HG03565 (cell line): ENCODE data around the gene FOXO1.

ENCODE experiments used
- ATAC-seq: cut with Tn5 transposase; IDR thresholded peaks from one replicate; pipeline ENCODE4 v1.9.1; 2021; ENCODE audit warnings: mild to moderate bottlenecking, moderate library complexity; ENCODE audit not compliant: unreplicated experiment

Gene FOXO1

DNA sequence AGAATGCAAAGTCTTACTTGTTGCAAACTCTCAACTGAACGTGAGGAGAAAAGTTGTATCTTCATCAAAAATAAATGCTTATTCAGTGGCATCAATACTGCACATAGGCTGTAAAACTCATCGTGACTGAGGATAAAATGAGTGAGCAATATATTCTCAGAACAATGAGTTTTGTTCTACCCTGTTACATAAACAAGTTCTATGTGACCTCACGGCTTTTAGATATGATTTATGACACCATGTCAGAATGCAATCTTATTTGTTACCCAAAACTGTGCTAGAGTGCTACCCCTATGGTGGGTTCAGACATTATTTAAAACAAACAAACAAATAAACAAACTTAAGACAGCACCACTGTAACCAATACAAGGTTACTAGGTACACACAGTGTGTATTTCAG, 55.4 kb downstream of the FOXO1 start:
- no peak for ATAC-seq

DNA sequence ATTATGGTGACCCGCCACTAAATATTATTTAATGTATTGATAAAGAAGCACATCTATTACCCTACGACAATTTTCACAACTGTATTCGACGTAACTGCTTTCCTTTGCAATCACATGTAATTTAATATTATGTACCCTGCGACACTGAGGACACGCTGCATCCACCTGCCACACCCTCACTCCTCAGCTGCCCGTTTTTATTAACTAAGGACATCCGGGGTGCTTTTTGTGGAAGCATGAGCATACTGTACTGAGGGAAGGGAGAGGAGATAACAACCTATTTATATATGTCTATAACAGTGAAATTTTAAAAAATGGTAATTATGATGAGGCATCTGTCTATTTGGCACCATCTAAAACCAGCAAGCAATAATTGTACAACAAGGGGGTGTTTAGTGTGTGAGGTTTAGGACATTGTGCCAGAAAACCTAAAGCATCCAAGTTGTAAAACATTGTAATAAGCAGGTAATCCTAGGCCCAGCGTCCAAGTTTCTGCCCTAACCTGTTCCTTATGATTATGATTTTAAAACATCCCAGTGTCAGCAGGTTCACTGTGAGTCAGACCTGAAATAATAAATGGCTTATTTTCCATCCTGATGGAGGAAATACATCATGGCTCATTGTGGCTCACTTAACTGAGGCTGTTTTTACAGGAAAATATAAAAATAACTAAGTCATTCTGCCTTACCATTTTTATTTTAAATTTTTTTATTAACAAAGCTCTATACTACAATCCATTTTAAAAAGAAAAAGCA, 56.3 kb downstream of the FOXO1 start:
- ATAC-seq = no peak

DNA sequence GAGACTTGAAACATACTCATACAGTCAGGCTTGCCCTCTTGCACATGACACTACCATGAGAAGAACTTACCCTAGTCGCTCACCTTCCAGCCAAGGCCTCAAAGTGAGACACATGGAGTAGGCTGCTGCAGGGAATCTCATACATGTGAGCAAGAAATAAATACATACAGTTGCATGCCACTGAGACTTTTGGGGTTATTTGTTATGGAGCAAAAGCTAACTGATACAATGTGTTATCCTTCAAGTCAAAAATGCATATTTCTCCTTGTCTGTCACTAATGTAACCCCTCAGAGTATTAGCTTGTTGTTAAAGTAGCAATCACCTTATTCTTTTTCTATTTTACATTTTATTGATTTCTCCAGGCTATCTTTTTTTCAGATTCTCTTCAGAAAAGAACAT, 58.1 kb downstream of the FOXO1 start:
- no peak for ATAC-seq

DNA sequence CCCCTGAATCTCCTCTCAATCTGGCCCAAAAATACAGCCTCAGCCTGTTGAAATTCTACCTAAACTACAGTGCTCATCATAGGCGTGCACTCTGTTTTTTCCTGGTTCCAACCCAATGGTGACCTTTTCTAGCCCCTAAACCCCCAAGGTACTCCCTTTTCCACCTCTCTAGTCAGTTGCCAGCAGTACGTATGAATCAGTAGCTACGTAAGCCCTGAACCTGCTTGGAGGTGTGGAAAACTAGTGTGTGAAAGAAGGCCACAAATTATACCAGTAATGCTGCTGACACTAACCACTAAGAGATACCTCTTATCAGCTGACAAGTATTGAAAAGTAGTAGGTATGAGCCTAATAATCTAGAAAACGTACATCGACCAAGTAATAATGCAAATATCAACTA, 60.9 kb downstream of the FOXO1 start:
- ATAC-seq = no peak

DNA sequence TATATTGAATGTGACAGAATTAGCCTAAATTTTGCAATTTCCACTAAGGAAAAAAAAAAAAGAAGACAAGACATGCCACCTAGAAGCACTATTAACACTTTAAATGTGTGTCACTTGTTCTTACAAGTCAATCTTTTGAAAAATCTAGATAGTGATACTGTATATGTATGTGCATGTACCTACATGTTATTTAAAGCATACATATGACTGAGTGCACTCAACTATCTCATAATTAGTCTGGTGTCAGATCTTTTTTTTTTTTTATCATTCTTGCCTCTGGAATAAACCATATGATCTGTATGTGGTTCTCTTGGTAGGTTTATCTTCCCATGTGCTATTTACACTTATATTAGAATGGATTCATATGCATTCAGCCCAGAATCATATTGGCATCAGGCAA, 62.3 kb downstream of the FOXO1 start:
- ATAC-seq = no peak

DNA sequence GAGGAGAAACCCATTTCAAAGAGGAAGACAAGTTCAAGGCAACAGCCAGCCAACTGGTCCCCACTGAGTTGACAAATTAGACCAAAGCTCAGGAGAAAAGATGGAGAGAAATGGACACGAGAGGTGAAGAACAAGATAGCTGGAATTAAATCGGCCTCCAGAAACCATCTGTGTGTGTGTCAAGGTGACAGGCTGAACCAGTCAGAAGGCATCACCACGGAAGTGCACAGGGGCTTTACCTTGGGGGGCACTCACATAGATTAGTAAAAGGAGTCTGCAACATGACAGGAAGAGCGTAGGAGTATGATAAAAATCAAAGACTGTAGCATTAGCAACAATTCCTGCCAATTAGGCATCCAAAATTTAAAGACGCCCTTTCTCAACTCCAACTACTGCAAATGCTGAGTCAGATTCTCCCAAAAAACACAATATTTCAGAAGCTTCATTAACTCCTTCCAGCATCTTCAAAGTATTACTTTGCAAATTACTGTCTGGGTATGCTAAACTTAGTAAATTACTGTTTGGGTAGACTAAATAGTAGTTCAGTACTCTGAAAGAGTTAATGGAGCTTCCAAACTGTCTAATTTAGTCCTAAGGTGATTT, 66.2 kb downstream of the FOXO1 start:
- ATAC-seq = no peak

DNA sequence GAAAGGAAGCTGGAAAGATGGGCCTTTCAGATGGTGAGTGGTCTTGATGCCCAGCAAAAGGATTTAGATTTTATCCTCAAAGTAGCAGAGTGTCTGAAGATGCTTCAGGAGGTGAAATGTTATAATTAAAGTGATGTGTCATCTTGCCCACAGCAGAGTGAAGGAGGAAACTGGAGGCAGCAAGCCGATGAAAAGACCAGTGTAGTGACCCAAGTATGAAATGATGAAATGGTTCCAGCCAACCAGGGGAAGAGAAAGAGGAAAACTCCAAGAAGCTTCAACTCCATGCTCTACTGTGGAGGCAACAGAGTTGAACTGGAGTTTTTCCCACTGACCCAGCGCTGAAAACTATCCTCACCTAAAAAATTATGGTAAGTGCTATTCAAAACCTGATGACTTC, 66.7 kb downstream of the FOXO1 start:
- no peak for ATAC-seq

DNA sequence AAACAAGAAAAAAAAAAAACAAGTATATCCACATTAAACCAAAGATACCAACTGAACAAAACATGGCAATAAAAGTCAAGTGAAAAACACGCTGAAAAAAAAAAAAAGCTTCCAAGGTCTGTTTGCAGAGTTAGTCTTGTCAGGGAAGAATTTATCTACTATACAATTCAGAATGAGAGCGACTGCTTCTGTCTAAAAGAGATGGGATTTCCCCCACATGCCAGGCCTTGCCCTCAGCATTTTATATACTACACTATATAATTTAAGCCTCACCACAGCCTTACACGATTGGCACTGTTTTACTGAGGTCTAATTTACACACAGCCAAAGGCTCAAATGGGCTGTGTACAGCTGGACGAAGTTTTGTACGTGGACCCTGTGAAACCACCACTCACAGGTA, 67.3 kb downstream of the FOXO1 start:
- ATAC-seq = no peak

DNA sequence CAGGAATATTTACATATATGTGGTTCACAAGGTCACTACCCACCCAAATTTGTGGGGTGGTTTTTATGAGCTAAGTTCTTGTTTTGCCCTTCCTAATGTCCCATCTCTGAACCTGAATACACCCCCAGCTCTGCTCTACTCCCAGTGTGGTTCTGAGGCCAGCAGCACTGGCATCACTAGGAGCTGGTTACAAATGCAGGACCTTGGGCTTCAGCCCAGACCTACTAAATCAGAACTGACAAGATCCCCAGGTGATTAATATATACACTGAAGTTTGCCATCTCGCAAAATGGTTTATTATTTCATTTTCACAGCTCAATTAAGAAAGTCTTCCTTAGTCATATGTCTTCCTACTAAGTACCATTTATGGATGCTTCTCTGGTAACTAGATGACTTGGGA, 67.9 kb downstream of the FOXO1 start:
- no peak for ATAC-seq

DNA sequence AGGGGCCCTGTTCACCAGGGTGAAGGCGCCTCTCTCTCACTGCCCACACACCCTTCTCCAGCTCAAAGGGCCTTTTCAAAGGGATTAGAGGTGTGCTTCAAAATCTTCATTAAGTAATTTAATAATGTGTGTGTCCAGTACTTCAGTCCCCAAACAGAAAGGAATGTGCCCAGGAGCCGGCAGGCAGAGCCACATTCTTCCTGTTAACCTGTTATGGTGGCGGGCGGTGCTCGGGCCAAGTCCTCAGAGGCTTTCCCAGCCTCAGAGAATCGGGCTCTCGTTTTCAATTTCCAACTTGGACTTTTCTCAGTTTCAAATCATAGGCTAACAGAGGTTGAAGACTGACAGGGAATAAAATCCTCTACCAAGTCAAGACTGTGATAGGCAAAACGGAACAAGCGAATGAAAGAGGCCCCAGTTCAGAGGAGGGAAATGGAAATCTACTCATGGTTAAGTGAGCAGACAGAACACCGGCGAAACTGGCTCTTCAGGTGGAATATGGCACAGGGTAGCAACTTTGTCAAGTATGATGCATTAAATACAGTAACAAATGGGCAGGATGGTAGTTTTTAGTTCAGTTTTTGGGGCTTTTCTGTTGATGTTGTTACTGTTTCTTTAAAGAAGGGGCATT, 68.6 kb downstream of the FOXO1 start:
- ATAC-seq = no peak

DNA sequence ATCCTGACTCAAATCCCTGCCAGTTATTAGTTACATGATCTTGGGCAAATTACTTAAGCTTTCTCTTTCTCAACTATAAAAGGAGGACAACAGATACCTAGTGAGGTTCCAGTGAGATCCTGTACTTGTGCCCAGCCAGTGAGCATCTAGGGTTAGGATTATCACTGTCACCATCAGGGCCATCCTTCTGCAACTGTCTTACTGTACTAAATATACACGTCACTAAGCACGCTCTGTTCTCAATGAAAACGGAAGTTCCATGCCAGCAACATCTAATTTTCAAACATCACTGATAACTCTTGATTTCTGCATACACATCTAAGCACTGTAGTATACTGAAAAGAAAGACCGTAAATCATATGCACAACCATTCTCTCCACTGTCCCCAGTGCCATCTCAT, 70.0 kb downstream of the FOXO1 start:
- ATAC-seq = no peak

DNA sequence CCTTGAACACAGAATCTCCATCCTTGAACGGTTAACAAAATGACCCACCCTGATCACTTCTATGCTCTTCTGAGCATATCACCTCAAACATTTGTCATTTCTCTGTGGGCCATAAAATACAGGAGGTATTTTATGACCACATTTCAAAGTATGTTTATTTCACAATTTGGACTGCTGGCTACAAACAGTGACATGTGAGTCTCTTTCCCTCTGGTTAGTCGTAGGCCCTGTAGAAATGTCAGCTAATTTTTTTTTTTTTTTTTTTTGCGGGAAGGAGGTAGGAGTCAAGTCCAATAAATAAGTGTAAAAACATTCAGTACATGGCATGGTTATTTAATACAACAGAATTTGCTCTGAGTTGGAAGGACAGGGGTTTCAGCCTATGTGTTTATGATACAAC, 70.7 kb downstream of the FOXO1 start:
- no peak for ATAC-seq

DNA sequence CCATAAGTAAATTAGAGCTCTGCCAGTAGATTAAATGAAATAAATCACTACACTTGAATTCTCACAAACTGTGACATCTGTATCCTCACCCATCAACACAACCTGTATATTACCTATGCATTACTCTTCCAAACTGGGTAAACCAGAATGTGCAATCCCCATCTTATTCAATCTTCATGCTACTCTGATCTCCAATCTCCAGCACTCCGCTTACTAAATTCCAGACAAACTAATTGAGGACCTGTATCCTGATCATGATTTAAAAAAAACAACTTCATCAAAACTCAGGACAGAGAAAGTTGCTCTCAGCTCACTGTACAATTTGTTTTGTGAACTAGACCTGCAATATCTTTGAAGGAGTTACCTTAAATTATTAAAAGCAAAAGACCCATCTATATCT, 74.4 kb downstream of the FOXO1 start:
- no peak for ATAC-seq

DNA sequence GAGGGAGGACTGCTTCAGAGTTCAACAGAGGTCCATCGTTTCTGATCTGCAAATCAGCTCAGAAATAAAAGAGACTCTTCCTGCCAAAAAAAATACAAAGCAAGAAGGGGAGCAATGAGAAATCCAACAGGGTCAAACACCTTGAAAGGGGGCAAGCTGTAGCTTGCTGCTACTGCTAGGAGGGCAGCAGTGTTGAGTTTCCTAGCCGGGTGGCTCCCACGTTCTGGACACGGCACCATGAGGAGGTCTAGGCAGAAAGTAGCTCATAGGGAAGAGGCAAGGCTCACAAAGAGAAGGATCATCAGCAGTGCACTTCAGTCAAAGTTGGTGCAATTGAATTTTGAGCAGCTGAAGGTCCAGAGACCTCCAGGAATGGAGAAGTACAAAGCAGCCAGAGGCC, 75.3 kb downstream of the FOXO1 start:
- ATAC-seq = no peak

DNA sequence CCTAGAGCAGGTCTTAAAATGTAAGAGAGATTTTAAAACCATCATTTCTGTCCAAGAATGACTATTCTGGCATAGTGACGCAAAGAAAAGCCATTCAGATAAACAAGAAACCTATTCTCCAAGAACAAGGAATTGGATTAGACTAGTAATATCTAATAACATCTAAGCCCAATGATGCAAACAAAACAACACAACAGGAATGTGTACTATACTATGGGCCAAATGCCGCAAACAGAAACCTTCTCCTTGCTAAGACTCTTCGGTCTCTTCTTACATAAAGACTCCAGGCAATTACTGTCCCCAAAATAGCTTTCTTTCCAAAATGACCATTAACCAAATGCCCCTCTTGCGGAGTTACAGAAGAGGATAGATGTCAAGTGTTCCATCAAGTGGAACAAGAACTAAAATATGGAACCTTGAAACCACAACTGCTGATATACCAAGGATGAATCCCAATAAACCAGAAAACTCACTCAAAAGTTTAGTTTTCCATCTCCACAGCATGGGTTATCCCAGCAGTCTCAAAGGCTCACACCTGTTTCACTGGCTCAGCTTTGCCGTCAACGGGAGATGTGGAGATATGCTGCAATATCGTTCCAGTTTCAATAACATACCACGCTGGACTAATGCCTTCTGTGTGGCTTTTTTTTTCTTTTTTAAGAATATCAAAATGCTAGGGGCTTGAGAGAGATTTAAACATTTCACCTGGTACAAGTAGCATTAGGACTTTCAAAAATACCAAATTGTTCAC, 76.2 kb downstream of the FOXO1 start:
- ATAC-seq = no peak

DNA sequence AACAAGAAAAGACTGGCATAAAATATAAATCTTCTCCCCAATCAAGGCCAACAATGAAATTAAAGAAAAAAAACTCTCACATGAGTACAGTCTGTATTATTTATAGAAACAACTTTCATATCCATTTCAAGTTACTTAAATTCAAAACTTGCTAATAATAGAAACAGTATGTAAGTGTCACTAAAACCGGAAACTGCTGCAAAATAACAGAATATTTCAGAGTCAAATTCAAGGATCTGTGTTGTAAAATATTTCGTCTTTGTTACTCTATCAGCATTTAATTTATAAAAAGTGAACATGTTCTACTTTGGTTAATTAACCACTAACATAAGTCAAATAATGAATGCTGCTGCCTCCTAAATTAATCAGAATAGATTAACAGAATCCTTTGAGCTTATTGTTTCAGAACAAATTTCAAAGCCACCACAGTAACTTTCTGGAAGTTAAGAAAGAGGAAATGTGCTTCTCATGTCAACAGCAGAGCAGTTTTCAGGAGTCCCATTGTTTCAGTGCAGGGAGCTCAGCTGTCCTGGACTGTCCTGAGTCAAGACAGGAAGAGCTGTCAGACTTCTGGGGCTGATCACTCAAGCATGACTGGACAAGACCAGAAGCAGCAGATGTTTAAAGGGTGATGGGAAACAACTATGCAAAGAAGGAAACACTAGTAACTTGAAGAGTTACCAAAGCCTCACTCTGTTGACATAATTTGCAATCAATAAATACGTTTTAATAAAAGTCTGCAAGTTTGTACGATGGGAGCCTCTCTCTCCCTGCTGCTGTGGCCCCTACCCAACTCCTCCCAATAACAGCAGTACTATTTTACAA, 76.9 kb downstream of the FOXO1 start:
- peak; percentile 87 for ATAC-seq

DNA sequence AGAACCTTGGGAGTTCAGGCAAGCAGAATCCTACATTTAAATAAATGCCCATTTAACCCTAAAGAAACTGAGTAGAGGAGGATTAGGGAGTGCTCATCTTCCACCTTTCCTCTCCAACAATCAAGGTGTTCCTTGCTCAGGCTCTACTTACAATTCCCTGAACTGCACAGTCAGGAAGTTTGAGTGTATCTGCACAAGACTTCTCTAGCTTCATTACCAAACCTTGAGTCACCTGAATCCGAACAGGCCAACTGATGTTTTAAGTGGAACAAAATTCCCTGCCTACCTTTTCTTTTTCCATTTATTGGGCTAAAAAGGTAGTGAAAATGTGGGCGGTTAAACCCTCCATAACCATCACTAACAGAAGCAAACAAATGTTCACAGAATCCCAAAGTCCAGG, 78.3 kb downstream of the FOXO1 start:
- ATAC-seq = no peak

DNA sequence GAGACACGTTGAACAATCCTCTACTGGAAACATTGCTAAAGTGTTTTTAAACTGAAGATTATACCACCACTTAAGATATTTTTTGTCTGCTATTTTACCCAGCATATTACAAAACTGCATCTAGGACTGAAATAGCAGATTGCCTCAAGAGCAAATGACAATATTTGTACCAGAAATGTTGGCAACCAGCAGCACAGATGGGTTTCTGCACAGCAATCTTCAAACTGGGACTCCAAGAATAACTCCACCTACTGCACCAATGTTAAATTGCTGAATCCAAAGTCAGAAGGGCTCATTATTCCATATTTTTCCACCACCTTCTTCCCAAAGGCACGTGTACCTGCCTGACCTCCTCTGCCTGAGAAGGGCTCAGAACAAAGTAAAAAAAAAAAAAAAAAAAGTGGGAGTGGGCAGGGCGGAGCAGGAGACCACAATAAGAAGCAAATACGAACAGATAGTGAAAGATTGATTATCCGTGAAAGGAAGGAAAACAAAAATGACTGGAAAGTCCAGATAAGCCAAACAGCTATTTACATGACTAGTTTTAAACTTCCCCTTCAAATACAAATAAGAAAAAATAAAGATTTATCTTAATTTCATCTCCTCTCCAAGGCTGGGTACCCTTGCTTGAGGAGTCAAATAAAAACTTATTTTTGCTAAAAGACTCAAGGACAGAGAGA, 79.4 kb downstream of the FOXO1 start:
- ATAC-seq = no peak

DNA sequence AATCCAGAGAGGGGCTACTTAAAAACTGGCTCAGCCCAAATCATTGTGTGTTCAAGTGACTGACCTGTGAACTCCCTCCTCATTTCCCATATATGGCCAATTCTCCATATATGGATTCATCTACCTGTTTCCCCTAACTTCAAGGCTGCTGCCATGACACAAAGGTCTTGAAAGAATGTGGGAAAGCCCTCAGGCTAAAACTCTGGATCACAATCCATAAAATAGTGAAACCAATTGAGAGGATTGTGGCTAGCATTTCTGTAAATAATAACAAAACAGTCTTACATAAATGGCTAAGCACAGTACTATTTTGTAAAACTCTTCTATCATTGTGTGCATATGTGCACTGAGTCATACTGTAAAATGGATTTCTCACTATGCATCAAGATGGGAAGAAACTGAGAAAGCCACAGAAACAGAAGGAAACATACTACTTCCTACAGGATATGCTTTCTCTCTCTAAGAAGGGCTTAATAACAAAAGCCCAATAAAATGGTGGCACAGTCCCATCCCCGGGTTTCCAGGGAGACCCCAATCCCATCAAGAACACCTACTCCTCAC, 80.5 kb downstream of the FOXO1 start:
- no peak for ATAC-seq

DNA sequence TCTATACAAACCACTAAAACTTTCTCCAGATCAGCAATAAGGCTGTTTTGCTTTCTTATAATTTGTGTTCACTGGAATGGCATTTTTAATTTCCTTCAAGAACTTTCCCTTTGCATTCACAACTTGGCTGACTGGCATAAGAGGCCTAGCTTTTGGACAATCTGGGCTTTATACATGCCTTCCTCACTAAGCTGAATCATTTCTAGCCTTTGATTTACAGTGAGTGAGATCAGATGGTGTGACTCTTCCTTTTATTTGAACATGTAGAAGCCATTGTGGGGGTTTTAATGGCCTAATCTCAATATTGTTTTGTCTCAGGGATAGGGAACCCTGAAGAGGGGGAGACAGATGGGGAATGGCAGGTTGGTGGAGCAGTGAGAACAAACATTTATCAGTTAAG, 82.7 kb downstream of the FOXO1 start:
- no peak for ATAC-seq
